Islet of Langerhans (tissue), 1 donor: ENCODE data around the gene NUP214.
"Not testable (repeated sequence)": the region's sequence is repeated elsewhere in the genome, so short reads cannot be mapped to it uniquely, and the experiment has no call there.

Source experiments
- FAIRE-seq: peaks from one replicate; lab custom pipeline; 2011; peaks lifted over from hg19 to GRCh38; lab: Jason Lieb, UNC

The NUP214 gene

GRCh38 chr9:131116281-131117120, 8.9 kb upstream of the NUP214 start:
- no peak for FAIRE-seq

- FAIRE-seq, result no peak
Observed at GRCh38 chr9:131117121-131117761, 8.1 kb upstream of the NUP214 start.

- no peak for FAIRE-seq
Observed at GRCh38 chr9:131117762-131118145, 7.6 kb upstream of the NUP214 start.

GRCh38 chr9:131119600-131119999, 5.8 kb upstream of the NUP214 start:
- FAIRE-seq, result no peak

- no peak for FAIRE-seq
Observed at GRCh38 chr9:131120620-131121228, 4.7 kb upstream of the NUP214 start.

GRCh38 chr9:131121346-131121745, 4.0 kb upstream of the NUP214 start:
- no peak for FAIRE-seq

- no peak for FAIRE-seq
Observed at GRCh38 chr9:131122158-131122557, 3.2 kb upstream of the NUP214 start.

GRCh38 chr9:131125038-131125287, 423 bp upstream of the NUP214 start:
- no peak for FAIRE-seq

- FAIRE-seq, result no peak
Observed at GRCh38 chr9:131126059-131126426, 657 bp downstream of the NUP214 start.

- FAIRE-seq, result no peak
Observed at GRCh38 chr9:131129183-131129582, 3.8 kb downstream of the NUP214 start.

GRCh38 chr9:131138676-131139075, 13.3 kb downstream of the NUP214 start:
- no peak for FAIRE-seq

GRCh38 chr9:131140112-131140511, 14.7 kb downstream of the NUP214 start:
- no peak for FAIRE-seq

- no peak for FAIRE-seq
Observed at GRCh38 chr9:131140550-131140949, 15.2 kb downstream of the NUP214 start.

GRCh38 chr9:131142160-131142559, 16.8 kb downstream of the NUP214 start:
- no peak for FAIRE-seq

- FAIRE-seq, result no peak
Observed at GRCh38 chr9:131144201-131144600, 18.8 kb downstream of the NUP214 start.

GRCh38 chr9:131145245-131145644, 19.9 kb downstream of the NUP214 start:
- FAIRE-seq, result no peak

- FAIRE-seq, result no peak
Observed at GRCh38 chr9:131146186-131146585, 20.8 kb downstream of the NUP214 start.

- no peak for FAIRE-seq
Observed at GRCh38 chr9:131148276-131148675, 22.9 kb downstream of the NUP214 start.

- FAIRE-seq, result no peak
Observed at GRCh38 chr9:131148966-131149687, 23.7 kb downstream of the NUP214 start.

GRCh38 chr9:131149688-131150053, 24.3 kb downstream of the NUP214 start:
- FAIRE-seq, result no peak

- FAIRE-seq, result no peak
Observed at GRCh38 chr9:131153595-131153994, 28.2 kb downstream of the NUP214 start.

- not testable (repeated sequence) for FAIRE-seq
Observed at GRCh38 chr9:131158673-131159072, 33.3 kb downstream of the NUP214 start.

GRCh38 chr9:131160416-131161112, 35.2 kb downstream of the NUP214 start:
- FAIRE-seq, result peak; percentile 76
